ENCODE measurements around the gene RAB27A.

RAB27A gene

DNA sequence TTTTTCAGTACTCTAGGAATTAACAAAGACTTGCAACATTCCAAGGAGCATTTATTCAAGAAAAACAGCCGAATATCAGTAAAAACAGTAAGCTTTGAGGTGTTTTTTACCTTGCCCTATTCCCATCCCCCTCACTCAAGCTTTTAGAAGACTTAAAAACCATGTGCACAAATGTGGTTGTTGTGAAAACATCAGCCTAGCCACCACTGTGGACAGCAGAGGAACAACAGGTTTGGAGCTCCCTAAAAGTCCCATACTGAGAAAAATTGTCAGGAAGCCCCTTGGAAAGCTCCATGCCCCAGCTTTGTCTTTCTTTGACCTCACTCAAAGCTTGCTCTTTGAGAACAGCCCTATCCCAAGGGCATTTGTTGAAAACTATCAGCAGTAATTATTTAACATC lies 58.2 kb downstream of the RAB27A start:
- H3K36me3 ChIP-seq (replicated peaks; ENCODE audit: insufficient read depth, low read length) = no peaks in the 10 kb centered on the region; the same call in none of the 2 replicates
- H4K20me1 ChIP-seq (ENCODE audit: insufficient read depth, low read length) = no peaks in the 10 kb centered on the region
- H3K4me3 ChIP-seq (ENCODE audit: low read length) = no peak overlapping the region
- H3K9me3 ChIP-seq (replicated peaks; ENCODE audit: insufficient read depth, low read length) = no peaks in the 10 kb centered on the region
- no peak overlapping the region for H3K27ac ChIP-seq (ENCODE audit: low read length)
- DNase-seq = no peak
- H3K4me2 ChIP-seq (ENCODE audit: low read depth, low read length) = no peak overlapping the region
- no peak overlapping the region for H3K9ac ChIP-seq (ENCODE audit: low read length)
- no peaks in the 10 kb centered on the region for H3K27me3 ChIP-seq (replicated peaks; ENCODE audit: insufficient read depth, low read length)
- no peaks in the 10 kb centered on the region for H3F3A ChIP-seq (ENCODE audit: insufficient read depth, low read length)
- no peaks in the 10 kb centered on the region for H3K9me2 ChIP-seq (replicated peaks; ENCODE audit: insufficient read depth, low read length)
- TF ChIP-seq EZH2phosphoT487 (IDR thresholded peaks at IDR 0.05; ENCODE audit: low read length) (no peak), EZH2 (optimal IDR thresholded peaks at IDR 0.05; ENCODE audit: low read depth, low read length) (no peak)
- TF ChIP-seq, protein P1, sequence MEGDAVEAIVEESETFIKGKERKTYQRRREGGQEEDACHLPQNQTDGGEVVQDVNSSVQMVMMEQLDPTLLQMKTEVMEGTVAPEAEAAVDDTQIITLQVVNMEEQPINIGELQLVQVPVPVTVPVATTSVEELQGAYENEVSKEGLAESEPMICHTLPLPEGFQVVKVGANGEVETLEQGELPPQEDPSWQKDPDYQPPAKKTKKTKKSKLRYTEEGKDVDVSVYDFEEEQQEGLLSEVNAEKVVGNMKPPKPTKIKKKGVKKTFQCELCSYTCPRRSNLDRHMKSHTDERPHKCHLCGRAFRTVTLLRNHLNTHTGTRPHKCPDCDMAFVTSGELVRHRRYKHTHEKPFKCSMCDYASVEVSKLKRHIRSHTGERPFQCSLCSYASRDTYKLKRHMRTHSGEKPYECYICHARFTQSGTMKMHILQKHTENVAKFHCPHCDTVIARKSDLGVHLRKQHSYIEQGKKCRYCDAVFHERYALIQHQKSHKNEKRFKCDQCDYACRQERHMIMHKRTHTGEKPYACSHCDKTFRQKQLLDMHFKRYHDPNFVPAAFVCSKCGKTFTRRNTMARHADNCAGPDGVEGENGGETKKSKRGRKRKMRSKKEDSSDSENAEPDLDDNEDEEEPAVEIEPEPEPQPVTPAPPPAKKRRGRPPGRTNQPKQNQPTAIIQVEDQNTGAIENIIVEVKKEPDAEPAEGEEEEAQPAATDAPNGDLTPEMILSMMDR (IDR thresholded peaks at IDR 0.05; ENCODE audit: low read length) = no peak
- no peak overlapping the region for H2AFZ ChIP-seq (ENCODE audit: low read length)
- H3K79me2 ChIP-seq (ENCODE audit: low read length) = peaks cover 3% of the 10 kb centered on the region; the same call in 1 of the 2 replicates
- H3K4me1 ChIP-seq (ENCODE audit: low read length) = peaks cover 10% of the 10 kb centered on the region; the same call in 1 of the 2 replicates

DNA sequence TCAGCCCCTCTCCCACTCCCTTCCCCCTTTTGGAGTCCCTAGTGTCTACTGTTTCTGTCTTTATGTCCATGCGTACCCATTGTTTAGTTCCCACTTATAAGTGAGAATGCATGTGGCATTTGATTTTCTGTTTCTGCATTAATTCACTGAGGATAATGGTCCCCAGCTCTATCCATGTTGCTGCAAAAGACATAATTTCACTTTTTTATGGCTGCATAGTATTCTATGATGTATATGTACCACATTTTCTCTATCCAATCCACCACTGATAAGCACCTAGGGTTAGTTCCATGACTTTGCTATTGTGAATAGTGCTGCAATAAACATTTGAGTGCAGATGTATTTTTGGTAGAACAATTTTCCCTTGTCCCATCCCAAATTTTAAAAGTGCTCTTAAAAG lies 58.7 kb downstream of the RAB27A start:
- no peak overlapping the region for H3K9ac ChIP-seq (ENCODE audit: low read length)
- DNase-seq = no peak
- no peaks in the 10 kb centered on the region; the same call in none of the 2 replicates for H3K36me3 ChIP-seq (replicated peaks; ENCODE audit: insufficient read depth, low read length)
- H3K27me3 ChIP-seq (replicated peaks; ENCODE audit: insufficient read depth, low read length) = no peaks in the 10 kb centered on the region
- H3K4me3 ChIP-seq (ENCODE audit: low read length) = no peak overlapping the region
- TF ChIP-seq, protein P1 (IDR thresholded peaks at IDR 0.05; ENCODE audit: low read length) = no peak
- TF ChIP-seq EZH2phosphoT487 (IDR thresholded peaks at IDR 0.05; ENCODE audit: low read length) (no peak), EZH2 (optimal IDR thresholded peaks at IDR 0.05; ENCODE audit: low read depth, low read length) (no peak)
- H4K20me1 ChIP-seq (ENCODE audit: insufficient read depth, low read length) = no peaks in the 10 kb centered on the region
- H3K9me2 ChIP-seq (replicated peaks; ENCODE audit: insufficient read depth, low read length) = no peaks in the 10 kb centered on the region
- peaks cover 3% of the 10 kb centered on the region; the same call in 1 of the 2 replicates for H3K79me2 ChIP-seq (ENCODE audit: low read length)
- no peaks in the 10 kb centered on the region for H3F3A ChIP-seq (ENCODE audit: insufficient read depth, low read length)
- peaks cover 5% of the 10 kb centered on the region; the same call in 1 of the 2 replicates for H3K4me1 ChIP-seq (ENCODE audit: low read length)
- H3K4me2 ChIP-seq (ENCODE audit: low read depth, low read length) = no peak overlapping the region; the same call in 1 of the 2 replicates
- no peak overlapping the region for H3K27ac ChIP-seq (ENCODE audit: low read length)
- no peak overlapping the region for H2AFZ ChIP-seq (ENCODE audit: low read length)
- no peaks in the 10 kb centered on the region for H3K9me3 ChIP-seq (replicated peaks; ENCODE audit: insufficient read depth, low read length)

DNA sequence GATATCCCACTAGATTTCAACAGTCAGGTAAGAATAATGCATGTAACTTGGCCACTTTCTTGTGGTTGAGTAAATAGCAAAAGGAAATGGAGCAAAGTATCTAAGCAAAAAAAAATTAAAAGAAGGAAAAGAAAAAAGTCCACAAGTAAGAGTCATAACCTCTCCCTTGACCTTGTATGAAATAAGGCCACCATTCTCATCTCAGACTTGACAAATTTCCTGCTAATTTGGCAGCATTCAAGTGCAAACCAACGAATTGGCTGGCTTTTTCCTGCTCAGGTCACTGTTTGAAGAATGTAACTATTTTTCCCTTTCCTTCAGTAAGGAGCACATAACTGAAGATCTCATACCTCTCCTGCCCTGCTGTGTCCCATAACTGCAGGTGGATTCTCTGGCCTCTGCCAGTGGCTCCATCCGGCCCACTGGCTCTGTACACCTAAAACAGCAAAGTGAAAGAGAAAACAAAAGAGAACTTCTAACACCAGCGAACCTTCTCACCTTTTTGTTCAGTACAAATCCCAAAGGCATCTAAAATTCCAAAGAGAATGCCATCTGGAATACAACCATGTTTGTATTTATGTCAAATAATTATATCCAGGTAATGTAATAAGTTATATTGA lies 59.5 kb downstream of the RAB27A start:
- peak overlapping the region; percentile 25; the same call in 1 of the 2 replicates for H3K4me2 ChIP-seq (ENCODE audit: low read depth, low read length)
- no peak overlapping the region for H3K27ac ChIP-seq (ENCODE audit: low read length)
- no peaks in the 10 kb centered on the region for H3K9me2 ChIP-seq (replicated peaks; ENCODE audit: insufficient read depth, low read length)
- H3K79me2 ChIP-seq (ENCODE audit: low read length) = no peaks in the 10 kb centered on the region; the same call in 1 of the 2 replicates
- H2AFZ ChIP-seq (ENCODE audit: low read length) = no peak overlapping the region
- no peak overlapping the region for H3K9ac ChIP-seq (ENCODE audit: low read length)
- no peak overlapping the region for H3K4me3 ChIP-seq (ENCODE audit: low read length)
- no peaks in the 10 kb centered on the region for H4K20me1 ChIP-seq (ENCODE audit: insufficient read depth, low read length)
- H3K27me3 ChIP-seq (replicated peaks; ENCODE audit: insufficient read depth, low read length) = no peaks in the 10 kb centered on the region
- DNase-seq = no peak
- H3K4me1 ChIP-seq (ENCODE audit: low read length) = peaks cover 4% of the 10 kb centered on the region; the same call in 1 of the 2 replicates
- no peaks in the 10 kb centered on the region for H3K9me3 ChIP-seq (replicated peaks; ENCODE audit: insufficient read depth, low read length)
- no peaks in the 10 kb centered on the region; the same call in none of the 2 replicates for H3K36me3 ChIP-seq (replicated peaks; ENCODE audit: insufficient read depth, low read length)
- TF ChIP-seq, protein P1 (IDR thresholded peaks at IDR 0.05; ENCODE audit: low read length) = no peak
- TF ChIP-seq EZH2phosphoT487 (IDR thresholded peaks at IDR 0.05; ENCODE audit: low read length) = no peak
- no peak for TF ChIP-seq EZH2 (optimal IDR thresholded peaks at IDR 0.05; ENCODE audit: low read depth, low read length)
- no peaks in the 10 kb centered on the region for H3F3A ChIP-seq (ENCODE audit: insufficient read depth, low read length)
